Activated T-helper 1 cell treated with Interleukin-2 at 50 U/mL for 16 hours (primary cell): Measurements from ENCODE around the gene FBLN1.
"Not testable (repeated sequence)": the region's sequence is repeated elsewhere in the genome, so short reads cannot be mapped to it uniquely, and the experiment has no call there.

Experiments
- DNase-seq: peaks from one replicate; pipeline ENCODE4 v3.0.0-alpha.2; 2020; ENCODE audit warnings: low read depth

Gene FBLN1

GRCh38 chr22:45548991-45549761 lies 46.5 kb downstream of the FBLN1 start:
- DNase-seq, result no peak

- DNase-seq, result no peak
These were observed 47.2 kb downstream of the FBLN1 start for GRCh38 chr22:45549762-45550378.

GRCh38 chr22:45550416-45550815 lies 47.7 kb downstream of the FBLN1 start:
- no peak for DNase-seq

GRCh38 chr22:45550891-45551290 lies 48.2 kb downstream of the FBLN1 start:
- DNase-seq, result no peak

GRCh38 chr22:45551310-45552016 lies 48.8 kb downstream of the FBLN1 start:
- no peak for DNase-seq

- no peak for DNase-seq
These were observed 49.3 kb downstream of the FBLN1 start for GRCh38 chr22:45552017-45552411.

- DNase-seq, result no peak
These were observed 50.1 kb downstream of the FBLN1 start for GRCh38 chr22:45552580-45553350.

GRCh38 chr22:45553351-45554039 lies 50.8 kb downstream of the FBLN1 start:
- DNase-seq, result peak; percentile 5

- DNase-seq, result no peak
These were observed 51.3 kb downstream of the FBLN1 start for GRCh38 chr22:45554040-45554406.

- DNase-seq, result no peak
These were observed 52.2 kb downstream of the FBLN1 start for GRCh38 chr22:45554861-45555260.

GRCh38 chr22:45557926-45558325 lies 55.2 kb downstream of the FBLN1 start:
- not testable (repeated sequence) for DNase-seq

- not testable (repeated sequence) for DNase-seq
These were observed 57.4 kb downstream of the FBLN1 start for GRCh38 chr22:45560092-45560491.

- not testable (repeated sequence) for DNase-seq
These were observed 58.1 kb downstream of the FBLN1 start for GRCh38 chr22:45560761-45561160.

- DNase-seq, result no peak
These were observed 59.4 kb downstream of the FBLN1 start for GRCh38 chr22:45562102-45562501.

GRCh38 chr22:45562537-45563361 lies 60.1 kb downstream of the FBLN1 start:
- DNase-seq, result no peak

- DNase-seq, result no peak
These were observed 60.8 kb downstream of the FBLN1 start for GRCh38 chr22:45563362-45564040.

GRCh38 chr22:45564349-45565030 lies 61.8 kb downstream of the FBLN1 start:
- DNase-seq, result no peak

- DNase-seq, result no peak
These were observed 62.5 kb downstream of the FBLN1 start for GRCh38 chr22:45565171-45565570.

- DNase-seq, result no peak
These were observed 63.3 kb downstream of the FBLN1 start for GRCh38 chr22:45565973-45566372.

GRCh38 chr22:45568213-45568612 lies 65.5 kb downstream of the FBLN1 start:
- no peak for DNase-seq
